HepG2 (cell line): Measurements from ENCODE around the gene RECK. TPM values are rescaled to one million over a fixed set of nuclear protein-coding genes. Genes with fewer than 3 reads are reported as not detected.

Experiments used
- ATAC-seq: fragments of 200-7000 bp; cut with Tn5 transposase; 3 replicates; pipeline ENCODE4 v1.9.1; 2020; ENCODE audit warnings: mild to moderate bottlenecking, moderate library complexity
- BruUV-seq: library from RNA; stranded (reverse); fragments of 400-500 nt; replicated peaks from 2 replicates; lab custom pipeline; 2021; lab: Mats Ljungman, UMichigan
- CTCF ChIA-PET: fragments of 300-600 bp; formaldehyde crosslinking; extraction: SDS; loops from one replicate; lab custom pipeline; 2021; ENCODE audit warnings: low total read pairs, inconsistent platforms, low intra/inter-chr PET ratio; lab: Yijun Ruan, JAX
- POLR2A ChIA-PET: fragments of 350-600 bp; sonication (Branson Sonifier 250); formaldehyde crosslinking; loops from one replicate; lab custom pipeline; 2020; ENCODE audit warnings: antibody characterized with exemption, inconsistent platforms; lab: Yijun Ruan, JAX
- DNase-seq: peaks from one replicate; pipeline ENCODE4 v3.0.0-alpha.2; 2015; ENCODE audit warnings: low spot score
- FAIRE-seq: peaks from 3 replicates; lab custom pipeline; 2011; peaks lifted over from hg19 to GRCh38; lab: Jason Lieb, UNC
- H2AFZ ChIP-seq: one replicate; pipeline ENCODE4 v1.6.1; 2011; ENCODE audit warnings: low read length, inconsistent platforms
- H3K27ac ChIP-seq: fragments of 300-600 bp; 3 replicates; pipeline ENCODE4 v1.8.0; 2011; ENCODE audit warnings: mixed run types, mild to moderate bottlenecking, mixed read lengths, low read length, inconsistent platforms; ENCODE audit not compliant: insufficient read depth; ENCODE audit errors: extremely low read length
- H3K27me3 ChIP-seq, 2 experiments: fragments of 200-600 bp in 1 of 2; 2 replicates in 1 of 2; 3 replicates in 1 of 2; pipeline versions ENCODE4 v1.6.0 to v1.8.0; 2011; ENCODE audit warnings: low read length in 2 of 2, mild to moderate bottlenecking in 2 of 2, moderate library complexity in 2 of 2, inconsistent platforms in 1 of 2; ENCODE audit not compliant: insufficient read depth in 2 of 2, control insufficient read depth in 1 of 2
- H3K36me3 ChIP-seq, 2 experiments: fragments of 200-600 bp in 1 of 2; replicated peaks in 1 of 2; 2 replicates in 1 of 2; 3 replicates in 1 of 2; pipeline versions ENCODE4 v1.5.1 to v1.8.0; 2011; ENCODE audit warnings: low read length in 2 of 2, inconsistent platforms in 1 of 2; ENCODE audit not compliant: insufficient read depth in 2 of 2, control insufficient read depth in 1 of 2
- H3K4me1 ChIP-seq: 2 replicates; pipeline ENCODE4 v1.5.1; 2012; ENCODE audit warnings: low read length, inconsistent platforms; ENCODE audit not compliant: insufficient read depth
- H3K4me2 ChIP-seq: 2 replicates; pipeline ENCODE4 v1.6.0; 2011; ENCODE audit warnings: low read depth, low read length, inconsistent platforms
- H3K4me3 ChIP-seq, 3 experiments: fragments of 200-600 bp in 1 of 3; sonication (generic), shearing (Covaris generic) in 1 of 3; replicated peaks in 1 of 3; 2 replicates each; pipeline ENCODE4 v1.5.1; 2011 to 2016; ENCODE audit warnings: low read length in 3 of 3, inconsistent platforms in 2 of 3, low read depth in 2 of 3, mild to moderate bottlenecking in 2 of 3, control low read depth in 1 of 3, mixed read lengths in 1 of 3; ENCODE audit not compliant: insufficient read depth in 1 of 3
- H3K79me2 ChIP-seq: one replicate; pipeline ENCODE4 v1.6.1; 2011; ENCODE audit warnings: low read length, inconsistent platforms; ENCODE audit not compliant: insufficient read depth
- H3K9ac ChIP-seq: 2 replicates; pipeline ENCODE4 v1.6.0; 2011; ENCODE audit warnings: mild to moderate bottlenecking, low read depth, low read length, inconsistent platforms; ENCODE audit not compliant: insufficient read depth
- H3K9me3 ChIP-seq: 2 replicates; pipeline ENCODE4 v1.5.1; 2012; ENCODE audit warnings: mild to moderate bottlenecking, low read length
- H4K20me1 ChIP-seq: 2 replicates; pipeline ENCODE4 v1.6.0; 2011; ENCODE audit warnings: inconsistent platforms, mild to moderate bottlenecking, low read length, moderate library complexity; ENCODE audit not compliant: insufficient read depth
- CBFB ChIP-seq: sonication (generic); formaldehyde crosslinking; IDR thresholded peaks from 2 replicates; pipeline ENCODE4 v1.4.0; 2020; ENCODE audit warnings: missing genetic modification reagents
- CBX2 ChIP-seq, 2 experiments: fragments of 200-600 bp in 1 of 2; sonication (generic); formaldehyde crosslinking in 1 of 2; IDR thresholded peaks; 2 replicates each; pipeline versions ENCODE4 v1.7.0 to v1.8.1; 2018 to 2022; ENCODE audit warnings: low read depth in 2 of 2, low read length in 1 of 2, mild to moderate bottlenecking in 1 of 2, missing genetic modification reagents in 1 of 2
- CBX5 ChIP-seq: sonication (generic); formaldehyde crosslinking; IDR thresholded peaks from 2 replicates; pipeline ENCODE4 v1.4.0; 2020; ENCODE audit warnings: missing genetic modification reagents, borderline replicate concordance
- ELF4 ChIP-seq: sonication (generic); formaldehyde crosslinking; IDR thresholded peaks from 2 replicates; pipeline ENCODE4 v1.5.0; 2020; ENCODE audit warnings: missing genetic modification reagents, mild to moderate bottlenecking, moderate library complexity, borderline replicate concordance
- FOXP1 ChIP-seq, 2 experiments: fragments of 450-650 bp in 1 of 2; IDR thresholded peaks; 2 replicates each; pipeline ENCODE4 v1.6.1; 2017 to 2018; ENCODE audit warnings: antibody characterized with exemption in 1 of 2
- HOXA9 ChIP-seq: sonication (generic); formaldehyde crosslinking; IDR thresholded peaks from 2 replicates; pipeline ENCODE4 v1.8.1; 2022; ENCODE audit warnings: missing genetic modification reagents, mild to moderate bottlenecking, moderate library complexity, borderline replicate concordance
- NBN ChIP-seq: fragments of 450-650 bp; conservative IDR thresholded peaks from 2 replicates; pipeline ENCODE4 v1.6.1; 2017
- NRL ChIP-seq: sonication (generic); formaldehyde crosslinking; IDR thresholded peaks from 2 replicates; pipeline ENCODE4 v1.5.0; 2020; ENCODE audit warnings: missing genetic modification reagents, mild to moderate bottlenecking, moderate library complexity, borderline replicate concordance
- RFX3 ChIP-seq: IDR thresholded peaks from 2 replicates; pipeline ENCODE4 v1.6.1; 2016; ENCODE audit warnings: missing biosample characterization, missing genetic modification reagents
- SRSF1 ChIP-seq: fragments of 200-400 bp; formaldehyde crosslinking; optimal IDR thresholded peaks from 2 replicates; pipeline ENCODE3; 2017; ENCODE audit warnings: mild to moderate bottlenecking, low read depth, low read length, moderate library complexity
- TFE3 ChIP-seq: IDR thresholded peaks from 2 replicates; pipeline ENCODE4 v1.6.1; 2016
- TMF1 ChIP-seq: sonication (generic); formaldehyde crosslinking; IDR thresholded peaks from 2 replicates; pipeline ENCODE4 v1.8.1; 2022; ENCODE audit warnings: low read depth, missing genetic modification reagents
- ZIK1 ChIP-seq: sonication (generic); formaldehyde crosslinking; IDR thresholded peaks from 2 replicates; pipeline ENCODE4 v1.5.0; 2020; ENCODE audit warnings: mild to moderate bottlenecking, low read depth, missing genetic modification reagents, borderline replicate concordance
- ZNF33A ChIP-seq: sonication (generic); formaldehyde crosslinking; IDR thresholded peaks from 2 replicates; pipeline ENCODE4 v1.5.1; 2020; ENCODE audit warnings: missing genetic modification reagents, mild to moderate bottlenecking, moderate library complexity, borderline replicate concordance
- ZNF605 ChIP-seq: sonication (generic); formaldehyde crosslinking; IDR thresholded peaks from 2 replicates; pipeline ENCODE4 v1.8.0; 2022; ENCODE audit warnings: mild to moderate bottlenecking, missing genetic modification reagents
- ZNF691 ChIP-seq: sonication (generic); formaldehyde crosslinking; IDR thresholded peaks from 2 replicates; pipeline ENCODE4 v1.4.0; 2020; ENCODE audit warnings: missing genetic modification reagents, low read depth, mild to moderate bottlenecking, borderline replicate concordance
- WGBS: methylation state at CpG from one replicate; pipeline ENCODE4 v1.1.6; 2017; ENCODE audit warnings: low lambda C conversion rate; 5-methylcytosine and 5-hydroxymethylcytosine counted together
- in situ Hi-C: cut with HindIII; loops from 2 replicates; pipeline ENCODE4 v1.10.0; 2017; ENCODE audit warnings: low pct_unique_long_range_greater_than_20kb; ENCODE audit not compliant: extremely low pct_ligation_motif_present
- intact Hi-C: fragments of 100-400 bp; cut with micrococcal nuclease; formaldehyde crosslinking; loops from one replicate; pipeline ENCODE4 v1.10.0; 2022; ENCODE audit not compliant: unreplicated experiment
- polyA plus RNA-seq, 8 experiments: library from polyadenylated mRNA; depleted of rRNA in 3 of 8; stranded (reverse) in 7 of 8; unstranded in 1 of 8; fragments of >200 nt; fragmentation: Illumina TruSeq in 4 of 8; extraction: Trizol in 4 of 8; gene quantifications; 2 replicates each; pipeline versions ENCODE4 v1.2.1 to v1.2.3, GENCODE V29; 2011 to 2016; ENCODE audit warnings: low read depth in 4 of 8, missing spikeins in 1 of 8, mixed read lengths in 1 of 8; ENCODE audit not compliant: insufficient read depth in 1 of 8
- total RNA-seq, 5 experiments: library from RNA; depleted of rRNA; stranded (reverse); fragments of >200 nt; fragmentation: Illumina TruSeq; extraction: Trizol; gene quantifications; 2 replicates each; pipeline ENCODE4 v1.2.3, GENCODE V29; 2016; ENCODE audit warnings: low read depth in 1 of 5

RECK gene
- total and polyA plus RNA-seq, 2 of the 13 experiments (the other 11 are each of a cell fraction or from before 2014, with no cell fraction given): 3.1 to 4.8 TPM

GRCh38 chr9:36109071-36109470 lies 72.4 kb downstream of the RECK start:
- Histone ChIP-seq H3K79me2 (no peaks in the 10 kb centered on the region), H3K27me3 (no peaks in the 10 kb centered on the region), H3K9me3 (no peaks in the 10 kb centered on the region), H4K20me1 (no peaks in the 10 kb centered on the region), H3K4me3 (no peak overlapping the region), H3K36me3 (no peaks in the 10 kb centered on the region), H3K9ac (no peak overlapping the region), H3K4me2 (no peak overlapping the region), H3K27ac (no peak overlapping the region), H2AFZ (no peak overlapping the region), H3K4me1 (no peaks in the 10 kb centered on the region)
- ChIA-PET POLR2A (no interaction called here), CTCF (no interaction called here)
- in situ Hi-C loops (no loop called here), intact Hi-C loops (no loop called here)
- no TSS peak for BruUV-seq
- no peak for TF ChIP-seq FOXP1 (IDR thresholded peaks at IDR 0.05)
- no peak for TF ChIP-seq FOXP1 (CRISPR knock-in tag; IDR thresholded peaks at IDR 0.05)
- TF ChIP-seq ZNF691 (CRISPR knock-in tag): no peak
- TF ChIP-seq CBFB (CRISPR knock-in tag): no peak
- no peak for TF ChIP-seq HOXA9 (CRISPR knock-in tag)
- no peak for TF ChIP-seq TMF1 (CRISPR knock-in tag)
- no peak for TF ChIP-seq SRSF1
- TF ChIP-seq NBN: no peak
- no peak for TF ChIP-seq ZIK1 (CRISPR knock-in tag)
- no peak for DNase-seq
- FAIRE-seq: no peak
- 61% methylated on average over 2 of the region's 2 CpGs for WGBS
- ATAC-seq: no peak

- BruUV-seq: no TSS peak
- Histone ChIP-seq H3K9ac (no peak overlapping the region), H3K27me3 (no peaks in the 10 kb centered on the region), H2AFZ (no peak overlapping the region), H3K4me2 (no peak overlapping the region), H3K9me3 (no peaks in the 10 kb centered on the region), H3K4me3 (no peak overlapping the region), H3K4me1 (no peaks in the 10 kb centered on the region), H3K79me2 (no peaks in the 10 kb centered on the region), H4K20me1 (no peaks in the 10 kb centered on the region), H3K27ac (no peak overlapping the region), H3K36me3 (no peaks in the 10 kb centered on the region)
- ATAC-seq (no peak), FAIRE-seq (no peak), DNase-seq (no peak)
- CTCF ChIA-PET: no interaction called here
- 46% methylated on average over 2 of the region's 2 CpGs for WGBS
- POLR2A ChIA-PET: no interaction called here
- in situ Hi-C loops (no loop called here), intact Hi-C loops (no loop called here)
- TF ChIP-seq ELF4: no peak
- TF ChIP-seq RFX3 (CRISPR knock-in tag): no peak
- no peak for TF ChIP-seq ZNF33A (CRISPR knock-in tag)
- no peak for TF ChIP-seq ZNF605 (CRISPR knock-in tag)
- TF ChIP-seq NRL (CRISPR knock-in tag): no peak
- TF ChIP-seq CBX2 (IDR thresholded peaks at IDR 0.05; ENCODE audit: low read depth, low read length): no peak
- no peak for TF ChIP-seq CBX2 (CRISPR knock-in tag; IDR thresholded peaks at IDR 0.05; ENCODE audit: low read depth)
- no peak for TF ChIP-seq CBX5
- no peak for TF ChIP-seq TFE3
These were observed 73.7 kb downstream of the RECK start for GRCh38 chr9:36110434-36110833.
